ENCODE results near the gene PTPN3. TPM values are rescaled to one million over a fixed set of nuclear protein-coding genes. Genes with fewer than 3 reads are reported as not detected.

Gene PTPN3
- total RNA-seq, 1 experiment from 2014 or later = 20.8 TPM

DNA sequence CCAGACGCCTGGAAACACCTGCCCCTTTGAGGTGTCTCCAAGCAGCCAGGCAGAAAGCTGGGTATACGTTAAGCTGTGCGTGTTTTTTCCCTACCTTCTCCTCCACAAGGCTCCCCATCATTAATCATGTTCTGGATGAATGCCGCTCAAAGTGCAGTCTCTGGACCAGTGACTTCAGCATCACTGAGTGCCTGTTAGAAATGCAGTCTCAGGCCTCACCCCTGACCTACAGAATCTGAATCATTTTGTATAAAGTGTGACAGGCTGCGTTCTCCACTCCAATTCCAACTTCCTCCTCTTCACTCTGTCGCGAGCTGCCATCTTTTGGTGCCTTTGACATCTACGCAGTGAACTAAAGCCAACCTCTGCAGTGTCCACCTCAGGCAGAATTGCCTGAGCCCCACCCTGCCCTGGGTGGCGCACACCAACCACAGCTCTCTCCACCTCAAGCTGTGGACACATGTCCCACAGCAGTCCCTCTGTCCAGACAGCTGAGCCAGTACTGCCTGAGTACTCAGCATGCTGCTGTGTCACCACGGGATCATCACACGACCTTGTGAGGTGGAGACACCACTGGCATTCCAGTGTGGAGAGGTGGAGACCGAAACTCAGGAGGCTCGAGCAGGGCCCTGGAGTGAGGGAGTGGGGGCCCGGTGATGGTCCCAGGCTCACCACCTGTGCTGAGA is 14.2 kb downstream of the PTPN3 start (continued):
- TF ChIP-seq SIN3A (IDR thresholded peaks at IDR 0.05; ENCODE audit: low read depth) (no peak), CBX3 (IDR thresholded peaks at IDR 0.05; ENCODE audit: low read depth) (no peak)

DNA sequence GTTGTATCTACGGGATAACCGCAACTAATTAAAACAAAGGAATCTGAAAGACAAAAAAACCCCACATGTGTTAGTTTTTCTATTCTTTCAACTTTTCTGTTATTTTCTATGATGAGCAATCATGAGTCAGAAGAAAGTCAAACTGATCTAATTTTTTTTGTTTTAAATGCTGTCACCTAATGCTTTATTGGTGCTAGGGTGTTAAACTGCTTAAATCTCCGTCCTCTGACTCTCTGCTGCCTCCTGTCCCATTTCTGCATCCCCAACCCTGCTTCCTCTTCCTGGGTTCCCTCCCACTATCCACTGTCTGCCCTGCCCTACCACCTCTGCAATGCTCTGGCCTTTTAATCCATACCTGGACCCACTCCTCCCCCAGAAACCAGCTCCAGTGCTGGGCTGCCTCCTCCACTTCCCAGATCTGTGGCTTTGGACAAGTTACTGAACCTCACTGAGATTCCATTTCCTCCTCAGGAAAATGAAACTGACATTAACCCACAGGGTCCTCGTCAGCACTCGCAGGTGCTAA is 15.7 kb downstream of the PTPN3 start:
- ChIA-PET POLR2A (interaction anchor here (1.0 kb wide), 1 partner anchor 14 kb away, joined by 3 read pairs; no protein-coding TSS in a partner anchor), CTCF (no interaction called here), RAD21 (ENCODE audit: low non-redundant PET in 1 of 2, low total read pairs in 2 of 2, uncharacterized antibody in 2 of 2, unreplicated experiment in 2 of 2) (no interaction called here)
- H3K27ac ChIP-seq (ENCODE audit: low read depth, low read length) = no peak overlapping the region
- H4K20me1 ChIP-seq (ENCODE audit: insufficient read depth) = no peaks in the 10 kb centered on the region
- H3K9me2 ChIP-seq (ENCODE audit: insufficient read depth) = no peaks in the 10 kb centered on the region
- ATAC-seq (peak; percentile 33; the same call in 1 of the 2 replicates), DNase-seq (ENCODE audit: low read depth, low spot score) (no peak)
- 0 out of 4 replicates have a peak, but pooled peaks cover 0 to 3% of the 10 kb centered on the region in 2 experiments for H3K36me3 ChIP-seq (ENCODE audit: control insufficient read depth in 1 of 2, insufficient read depth in 2 of 2, low read length in 2 of 2)
- TF ChIP-seq RAD21 (IDR thresholded peaks at IDR 0.05; ENCODE audit: low read depth) = no peak
- TF ChIP-seq YY1 (IDR thresholded peaks at IDR 0.05; ENCODE audit: extremely low read depth, insufficient replicate concordance, low read depth, low read length) = no peak
- TF ChIP-seq TCF7L2 (IDR thresholded peaks at IDR 0.05; ENCODE audit: borderline replicate concordance, extremely low read depth, insufficient read depth, insufficient read length) = no peak
- TF ChIP-seq EZH2phosphoT487 (IDR thresholded peaks at IDR 0.05; ENCODE audit: borderline replicate concordance) = no peak
- no peak for TF ChIP-seq ELF1 (IDR thresholded peaks at IDR 0.05; ENCODE audit: borderline replicate concordance, low read depth)
- no peak for TF ChIP-seq FOSL1 (IDR thresholded peaks at IDR 0.05; ENCODE audit: low read depth)
- TF ChIP-seq CEBPB (IDR thresholded peaks at IDR 0.05; ENCODE audit: low read depth) = no peak
- no peak for TF ChIP-seq ZNF274 (IDR thresholded peaks at IDR 0.05; ENCODE audit: low read depth, low read length)
- H3K27me3 ChIP-seq (ENCODE audit: insufficient read depth, low read length) = no peaks in the 10 kb centered on the region
- no peak overlapping the region for H3K4me3 ChIP-seq (replicated peaks in 1 of 2; ENCODE audit: low read depth in 1 of 2, low read length in 2 of 2)
- no peak overlapping the region for H3K9ac ChIP-seq (ENCODE audit: low read length)
- no peak overlapping the region for H3K4me2 ChIP-seq (ENCODE audit: low read length)
- H2AFZ ChIP-seq (ENCODE audit: low read depth, low read length, poor library complexity, severe bottlenecking) = no peak overlapping the region
- H3K9me3 ChIP-seq (ENCODE audit: control insufficient read depth in 1 of 2, insufficient read depth in 1 of 2, low read depth in 1 of 2, low read length in 2 of 2) = no peaks in the 10 kb centered on the region
- peaks cover 14 to 35% of the 10 kb centered on the region in 2 experiments for H3K4me1 ChIP-seq (ENCODE audit: control insufficient read depth in 1 of 2, insufficient read depth in 2 of 2, low read length in 2 of 2)
- BruUV-seq (replicated peaks) = no TSS peak
- intact Hi-C loops (cut with micrococcal nuclease) = no loop called here
- H3K79me2 ChIP-seq (ENCODE audit: insufficient read depth, low read length) = peaks cover 52% of the 10 kb centered on the region

Data from HCT116 (cell line).